Activated CD4-positive, alpha-beta T cell treated with anti-CD3 and anti-CD28 coated beads, Interleukin-2, amount 50 U/mL, for 4 hours (primary cell): ENCODE measurements around the gene SLC19A1.

Source experiments
- DNase-seq, 2 experiments: peaks; one replicate each; pipeline ENCODE4 v3.0.0-alpha.2; 2020

Gene SLC19A1

GRCh38 chr21:45542242-45542666, at the start of gene SLC19A1:
Gene SLC19A1 (minus strand): TSS chr21:45542440. CDS start chr21:45537959, 4,481 bp downstream.
- DNase-seq: peak; percentile 67

- DNase-seq: no peak
These were observed 49.5 kb upstream of the SLC19A1 start for GRCh38 chr21:45591619-45592207.

- DNase-seq: peak; percentile 59 to 68
These were observed 48.7 kb upstream of the SLC19A1 start for GRCh38 chr21:45590726-45591618.

DNA sequence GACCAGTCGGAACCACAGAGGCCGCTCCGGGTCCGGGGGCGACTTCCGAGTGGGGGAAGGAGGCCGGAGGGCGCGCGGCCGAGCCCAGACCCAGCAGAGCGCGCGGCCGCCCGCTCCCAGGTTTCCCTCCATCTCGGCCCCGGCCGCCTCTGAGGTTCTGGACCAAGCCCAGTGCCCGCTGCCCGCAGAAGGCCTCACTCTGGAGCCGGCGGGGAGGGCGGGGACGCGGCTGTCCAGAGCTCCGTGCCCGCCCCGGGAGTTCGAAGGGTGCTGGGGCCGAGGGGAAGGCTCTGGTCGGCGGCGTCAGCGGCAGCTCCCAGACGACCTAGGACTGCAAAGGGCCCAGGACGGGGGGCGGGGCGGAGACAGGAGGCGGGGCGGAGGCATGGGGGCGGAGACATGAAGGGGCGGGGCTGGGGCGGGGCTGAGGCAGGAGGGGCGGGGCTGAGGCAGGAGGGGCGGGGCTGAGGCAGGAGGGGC, 48.0 kb upstream of the SLC19A1 start:
- peak; percentile 69 to 74 for DNase-seq

DNA sequence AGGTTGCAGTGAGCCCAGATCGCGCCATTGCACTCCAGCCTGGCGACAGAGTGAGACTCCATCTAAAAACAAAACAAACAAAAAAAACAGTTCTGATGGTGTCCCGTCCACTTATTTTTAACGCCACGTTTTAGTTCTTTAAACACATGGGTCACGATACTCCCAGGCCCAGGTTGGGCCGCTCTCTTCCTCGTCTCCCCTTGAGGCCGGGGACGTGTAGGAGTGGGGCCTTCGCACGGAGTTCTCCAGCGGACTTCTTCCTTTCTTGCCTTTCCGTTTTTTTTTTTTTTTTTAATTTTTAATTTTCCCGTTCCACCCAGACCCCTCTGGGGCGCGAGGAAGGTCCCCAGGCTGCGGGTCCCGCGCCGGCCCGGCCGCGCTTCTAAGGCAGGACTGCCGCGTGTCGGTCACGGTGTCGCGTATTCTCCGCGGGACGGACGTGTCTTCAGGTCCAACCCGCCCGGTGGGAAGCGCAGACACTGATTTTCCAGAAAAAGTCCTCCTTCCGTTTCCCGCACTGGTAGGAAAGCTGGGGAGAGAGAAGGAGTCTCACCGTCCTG, 47.5 kb upstream of the SLC19A1 start:
- no peak for DNase-seq

GRCh38 chr21:45588871-45589491, 46.7 kb upstream of the SLC19A1 start:
- no peak for DNase-seq

DNA sequence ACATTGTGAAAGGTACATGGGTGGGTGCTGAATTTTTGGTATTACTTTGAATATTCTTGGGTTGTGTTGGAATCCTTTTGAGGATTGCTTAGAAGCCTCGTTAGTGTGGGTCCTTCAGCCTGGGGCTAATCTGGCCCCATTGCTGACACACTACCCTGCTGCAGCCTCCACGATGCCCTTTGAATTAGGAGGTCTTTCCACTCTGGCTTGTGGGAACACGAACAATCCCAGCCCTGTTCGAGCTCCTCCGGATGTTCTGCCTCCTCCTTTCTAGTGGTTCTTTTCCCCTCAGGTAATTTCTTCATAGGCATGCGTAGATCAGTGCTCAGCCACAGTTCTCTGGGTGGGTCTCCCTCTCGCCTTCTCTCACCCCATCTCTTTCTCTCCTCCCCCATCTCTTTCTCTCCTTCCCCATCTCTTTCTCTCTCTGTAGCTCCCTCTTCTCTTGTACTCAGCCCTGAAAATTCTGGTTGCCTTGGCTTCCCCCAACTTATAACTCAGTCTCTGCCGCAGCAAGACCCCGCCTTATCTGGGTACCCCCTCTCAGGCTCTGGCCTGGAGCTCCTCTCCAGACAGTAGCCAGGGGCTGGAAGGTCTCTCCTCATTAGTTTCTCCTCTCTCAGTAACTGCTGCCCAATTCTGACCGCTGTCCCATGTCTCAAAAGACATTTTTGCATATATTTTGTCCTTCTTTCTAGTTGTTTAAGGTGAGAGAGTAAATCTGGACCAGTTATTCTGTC, 46.0 kb upstream of the SLC19A1 start:
- no peak for DNase-seq

- no peak for DNase-seq
These were observed 44.1 kb upstream of the SLC19A1 start for GRCh38 chr21:45586289-45586858.

DNA sequence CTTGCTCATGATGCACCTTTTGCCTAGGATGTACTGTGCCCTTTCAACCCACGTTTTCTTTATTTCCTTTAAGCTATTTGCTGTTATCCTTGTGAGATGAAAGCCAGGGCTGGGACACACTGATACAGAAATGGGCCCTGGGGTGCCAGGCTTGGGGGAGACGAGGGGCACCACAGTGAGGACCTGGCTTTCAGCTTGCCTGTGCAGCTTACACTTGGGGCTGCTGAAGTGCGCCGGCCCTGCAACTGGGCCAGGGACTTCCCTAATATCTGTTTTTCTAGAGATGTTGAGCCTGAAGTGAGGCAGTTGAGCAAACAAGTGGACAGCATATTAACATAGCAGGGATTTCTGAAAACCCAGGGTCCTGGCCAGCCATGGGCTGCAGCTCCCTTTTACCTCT, 42.5 kb upstream of the SLC19A1 start:
- no peak for DNase-seq

- no peak for DNase-seq
These were observed 41.7 kb upstream of the SLC19A1 start for GRCh38 chr21:45583831-45584509.

DNA sequence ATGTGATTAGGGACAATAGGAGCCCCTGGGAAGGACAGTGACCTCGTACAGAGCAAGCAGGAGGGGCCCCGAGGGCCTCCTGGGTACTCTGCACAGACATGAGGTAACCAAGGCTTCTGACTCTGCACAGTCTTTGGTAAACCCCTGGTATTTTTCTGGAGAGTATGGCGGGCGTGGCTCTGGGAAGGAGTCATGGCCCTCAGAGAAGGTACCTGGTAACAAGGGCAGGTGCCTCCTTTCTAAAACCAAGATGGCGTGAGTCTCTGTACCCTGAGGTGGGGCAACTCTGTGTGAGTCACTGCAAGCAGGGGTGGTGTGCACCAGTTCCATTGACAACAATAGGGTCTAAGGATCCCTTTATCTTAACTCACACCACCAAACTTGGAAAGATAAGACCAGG, 39.9 kb upstream of the SLC19A1 start:
- DNase-seq: no peak

GRCh38 chr21:45581322-45581712, 39.1 kb upstream of the SLC19A1 start:
- no peak for DNase-seq

GRCh38 chr21:45580576-45581321, 38.5 kb upstream of the SLC19A1 start:
- DNase-seq: no peak

- no peak for DNase-seq
These were observed 37.9 kb upstream of the SLC19A1 start for GRCh38 chr21:45580181-45580575.

- DNase-seq: no peak
These were observed 37.3 kb upstream of the SLC19A1 start for GRCh38 chr21:45579383-45580180.

DNA sequence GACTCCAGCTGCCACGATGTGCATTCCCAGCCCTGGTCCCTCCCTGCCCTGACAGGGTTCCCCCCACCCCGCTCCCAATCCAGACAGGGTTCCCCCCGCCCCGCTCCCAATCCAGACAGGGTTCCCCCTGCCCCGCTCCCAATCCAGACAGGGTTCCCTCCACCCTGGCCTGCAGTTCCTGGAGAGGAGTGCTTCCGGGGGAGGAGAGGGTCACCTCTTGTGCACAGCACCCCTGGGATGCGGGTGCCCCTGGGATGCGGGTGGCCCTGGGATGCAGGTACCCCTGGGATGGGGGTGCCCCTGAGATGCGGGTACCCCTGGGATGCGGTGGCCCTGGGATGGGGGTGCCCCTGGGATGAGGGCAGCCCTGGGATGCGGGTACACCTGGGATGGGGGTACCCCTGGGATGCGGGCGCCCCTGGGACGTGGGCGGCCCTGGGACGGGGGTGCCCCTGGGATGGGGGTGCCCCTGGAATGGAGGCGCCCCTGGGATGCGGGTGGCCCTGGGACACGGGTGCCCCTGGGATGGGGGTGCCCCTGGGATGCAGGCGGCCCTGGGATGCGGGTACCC, 36.7 kb upstream of the SLC19A1 start:
- DNase-seq: no peak

DNA sequence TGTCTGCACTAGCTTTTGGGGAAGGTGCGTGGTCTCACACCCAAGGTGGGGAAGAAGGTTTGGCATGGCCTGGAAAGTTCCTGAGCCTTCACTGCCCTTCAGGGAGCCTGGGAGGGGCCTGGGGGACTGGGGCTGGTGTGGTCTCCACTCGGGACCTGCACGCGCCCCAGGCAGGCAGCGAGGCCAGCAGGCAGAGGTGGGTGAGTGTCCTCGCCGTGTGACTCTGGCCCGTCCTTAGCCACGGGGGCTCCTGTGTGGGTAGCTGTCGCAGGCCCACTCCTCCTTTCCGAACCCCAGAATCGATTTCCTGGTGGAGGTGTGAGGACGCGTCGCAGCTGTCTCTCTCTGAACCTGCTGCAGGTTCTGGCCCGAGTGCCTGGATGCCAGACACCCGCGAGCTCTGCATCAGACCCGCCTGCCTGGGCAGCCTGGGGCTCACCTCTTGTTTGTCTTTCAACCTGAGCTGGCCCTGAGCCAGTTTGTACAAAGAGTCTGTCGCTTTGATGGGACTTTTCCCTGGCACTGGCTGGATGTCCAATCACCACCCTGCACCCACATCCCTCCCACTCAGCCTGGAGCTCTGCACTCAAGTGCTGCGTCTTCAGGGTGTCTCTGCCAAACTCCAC, 36.0 kb upstream of the SLC19A1 start:
- no peak for DNase-seq

DNA sequence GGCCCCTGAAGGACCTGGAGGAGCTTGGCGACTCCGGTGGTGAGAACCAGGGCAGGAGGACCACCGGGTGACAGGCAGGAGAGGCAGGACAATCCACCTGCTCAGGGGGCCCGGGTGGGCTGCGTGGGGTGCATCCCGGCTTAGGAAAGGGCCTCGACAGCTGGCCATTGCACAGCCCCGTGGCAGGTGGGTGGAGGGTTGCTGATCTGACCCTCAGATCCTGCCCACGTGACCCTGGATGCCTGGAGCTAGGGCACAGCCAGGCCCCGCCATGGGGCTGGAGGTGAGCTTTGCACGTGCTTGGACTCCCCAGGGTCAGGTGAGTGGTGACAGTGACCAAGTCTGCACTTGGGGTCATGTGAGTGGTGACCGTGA, 35.5 kb upstream of the SLC19A1 start:
- no peak for DNase-seq
